Chondrocyte (in vitro differentiated cells): Measurements from ENCODE around the gene OR13J1. TPM values are rescaled to one million over a fixed set of nuclear protein-coding genes. Genes with fewer than 3 reads are reported as not detected.
"Not testable (repeated sequence)": the region's sequence is repeated elsewhere in the genome, so short reads cannot be mapped to it uniquely, and the experiment has no call there.

ENCODE experiments used
- DNase-seq: peaks from one replicate; pipeline ENCODE4 v3.0.0; 2021; ENCODE audit warnings: mixed read lengths, low spot score
- H3K27ac Mint-ChIP-seq: one replicate; pipeline ENCODE4 v1.8.0; 2021; ENCODE audit warnings: mild to moderate bottlenecking, moderate library complexity, mixed read lengths; ENCODE audit not compliant: unreplicated experiment
- H3K27me3 Mint-ChIP-seq: 2 replicates; pipeline ENCODE4 v1.8.0; 2021; ENCODE audit warnings: low read depth, mixed read lengths
- H3K36me3 Mint-ChIP-seq: 2 replicates; pipeline ENCODE4 v1.8.0; 2021; ENCODE audit warnings: low read depth, mixed read lengths
- H3K4me1 Mint-ChIP-seq: 2 replicates; pipeline ENCODE4 v1.8.0; 2021; ENCODE audit warnings: low read depth, mild to moderate bottlenecking, mixed read lengths
- H3K4me3 Mint-ChIP-seq: one replicate; pipeline ENCODE4 v1.8.0; 2021; ENCODE audit warnings: mild to moderate bottlenecking, moderate library complexity, mixed read lengths; ENCODE audit not compliant: unreplicated experiment
- H3K9me3 Mint-ChIP-seq: 2 replicates; pipeline ENCODE4 v1.8.0; 2021; ENCODE audit warnings: low read depth, mixed read lengths
- CTCF ChIP-seq: fragments of 200-600 bp; sonication (generic); IDR thresholded peaks from 2 replicates; pipeline ENCODE4 v1.5.0; 2021; ENCODE audit warnings: antibody characterized with exemption, mild to moderate bottlenecking, moderate library complexity
- total RNA-seq: library from RNA; stranded (reverse); gene quantifications from 3 replicates; pipeline ENCODE4 v1.2.1, GENCODE V29; 2021

OR13J1 gene
- total RNA-seq, 1 donor from 2014 or later, result not detected

GRCh38 chr9:35899021-35899420 lies 28.8 kb upstream of the OR13J1 start:
- no peak overlapping the region for H3K4me3 Mint-ChIP-seq
- no peaks in the 10 kb centered on the region for H3K9me3 Mint-ChIP-seq
- H3K36me3 Mint-ChIP-seq, result no peaks in the 10 kb centered on the region
- no peaks in the 10 kb centered on the region for H3K27me3 Mint-ChIP-seq
- DNase-seq, result no peak
- peaks cover 11% of the 10 kb centered on the region for H3K4me1 Mint-ChIP-seq
- H3K27ac Mint-ChIP-seq, result no peak overlapping the region
- no peak for TF ChIP-seq CTCF

- H3K27ac Mint-ChIP-seq, result no peak overlapping the region
- no peak for DNase-seq
- H3K4me1 Mint-ChIP-seq, result peaks cover 6% of the 10 kb centered on the region
- H3K36me3 Mint-ChIP-seq, result no peaks in the 10 kb centered on the region
- H3K4me3 Mint-ChIP-seq, result no peak overlapping the region
- no peaks in the 10 kb centered on the region for H3K9me3 Mint-ChIP-seq
- no peak for TF ChIP-seq CTCF
- H3K27me3 Mint-ChIP-seq, result no peaks in the 10 kb centered on the region
Measured at GRCh38 chr9:35898337-35898736, 28.1 kb upstream of the OR13J1 start.

- H3K36me3 Mint-ChIP-seq, H3K4me3 Mint-ChIP-seq, DNase-seq, H3K4me1 Mint-ChIP-seq, H3K27ac Mint-ChIP-seq, H3K27me3 Mint-ChIP-seq, H3K9me3 Mint-ChIP-seq: not testable (repeated sequence)
Measured at GRCh38 chr9:35897376-35898099, 27.3 kb upstream of the OR13J1 start.

GRCh38 chr9:35896570-35896969 lies 26.4 kb upstream of the OR13J1 start:
- H3K4me1 Mint-ChIP-seq, result no peaks in the 10 kb centered on the region
- no peaks in the 10 kb centered on the region for H3K9me3 Mint-ChIP-seq
- no peak for TF ChIP-seq CTCF
- H3K36me3 Mint-ChIP-seq, result peaks cover 1% of the 10 kb centered on the region
- no peak for DNase-seq
- H3K27ac Mint-ChIP-seq, result no peak overlapping the region
- no peak overlapping the region for H3K4me3 Mint-ChIP-seq
- no peaks in the 10 kb centered on the region for H3K27me3 Mint-ChIP-seq

- no peaks in the 10 kb centered on the region for H3K4me1 Mint-ChIP-seq
- no peak overlapping the region for H3K4me3 Mint-ChIP-seq
- no peak for DNase-seq
- H3K9me3 Mint-ChIP-seq, result no peaks in the 10 kb centered on the region
- no peak overlapping the region for H3K27ac Mint-ChIP-seq
- H3K27me3 Mint-ChIP-seq, result no peaks in the 10 kb centered on the region
- H3K36me3 Mint-ChIP-seq, result peaks cover 1% of the 10 kb centered on the region
- no peak for TF ChIP-seq CTCF
Measured at GRCh38 chr9:35892051-35892450, 21.9 kb upstream of the OR13J1 start.

- H3K36me3 Mint-ChIP-seq, result peaks cover 1% of the 10 kb centered on the region
- no peak overlapping the region for H3K4me3 Mint-ChIP-seq
- no peak for TF ChIP-seq CTCF
- H3K4me1 Mint-ChIP-seq, result no peaks in the 10 kb centered on the region
- no peaks in the 10 kb centered on the region for H3K9me3 Mint-ChIP-seq
- DNase-seq, result no peak
- H3K27me3 Mint-ChIP-seq, result no peaks in the 10 kb centered on the region
- no peak overlapping the region for H3K27ac Mint-ChIP-seq
Measured at GRCh38 chr9:35891646-35892045, 21.4 kb upstream of the OR13J1 start.

- DNase-seq, H3K27me3 Mint-ChIP-seq, H3K27ac Mint-ChIP-seq, H3K4me1 Mint-ChIP-seq, H3K4me3 Mint-ChIP-seq, H3K9me3 Mint-ChIP-seq, H3K36me3 Mint-ChIP-seq: not testable (repeated sequence)
Measured at GRCh38 chr9:35884908-35885307, 14.7 kb upstream of the OR13J1 start.
